ENCODE results near the gene RAB11FIP5. TPM values are rescaled to one million over a fixed set of nuclear protein-coding genes. Genes with fewer than 3 reads are reported as not detected.

The RAB11FIP5 gene
- total and polyA plus RNA-seq, 9 of the 15 experiments (the other 6 are each of a cell fraction or from before 2014, with no cell fraction given), result 1.7 to 14.4 (median 6.4) TPM

DNA sequence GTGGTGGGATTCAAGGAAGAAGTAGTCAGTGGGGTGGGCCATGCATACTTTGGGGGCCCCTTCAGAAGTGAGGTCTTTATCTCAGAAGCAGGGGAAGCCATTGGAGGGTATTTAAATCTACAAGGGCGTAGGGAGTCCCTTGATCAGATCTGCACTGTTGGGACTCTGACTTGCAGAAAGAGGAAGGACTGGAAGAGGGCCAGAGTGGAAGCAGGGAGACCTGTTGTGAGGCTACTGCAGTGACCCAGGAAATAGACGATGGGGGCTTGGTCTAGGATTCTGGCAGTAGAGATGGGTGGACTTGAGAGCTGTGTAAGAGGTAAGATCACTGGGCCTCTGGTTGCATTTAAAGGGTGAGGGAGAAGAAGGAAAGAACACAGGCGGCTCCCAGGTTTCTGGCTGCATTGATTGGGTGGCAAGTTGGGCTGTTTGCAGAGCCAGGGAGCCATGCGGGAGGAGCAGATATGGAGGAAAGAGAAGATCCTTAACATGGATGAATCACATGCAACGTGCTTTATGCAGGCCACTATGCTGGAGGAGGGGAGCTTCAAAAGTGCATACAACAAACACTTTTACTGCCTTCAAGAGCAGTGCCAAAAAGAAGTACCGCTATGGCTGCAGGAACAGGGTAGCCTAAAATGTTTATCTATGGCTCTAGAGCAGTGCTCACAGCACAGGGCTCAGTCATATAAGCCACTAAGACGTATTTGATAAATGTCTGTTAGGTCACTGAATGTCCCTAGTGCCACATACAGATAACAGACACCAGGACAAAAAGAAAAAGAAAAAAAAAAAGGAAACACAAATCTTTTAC is 43.5 kb downstream of the RAB11FIP5 start (continued):
- TF ChIP-seq, protein P1, sequence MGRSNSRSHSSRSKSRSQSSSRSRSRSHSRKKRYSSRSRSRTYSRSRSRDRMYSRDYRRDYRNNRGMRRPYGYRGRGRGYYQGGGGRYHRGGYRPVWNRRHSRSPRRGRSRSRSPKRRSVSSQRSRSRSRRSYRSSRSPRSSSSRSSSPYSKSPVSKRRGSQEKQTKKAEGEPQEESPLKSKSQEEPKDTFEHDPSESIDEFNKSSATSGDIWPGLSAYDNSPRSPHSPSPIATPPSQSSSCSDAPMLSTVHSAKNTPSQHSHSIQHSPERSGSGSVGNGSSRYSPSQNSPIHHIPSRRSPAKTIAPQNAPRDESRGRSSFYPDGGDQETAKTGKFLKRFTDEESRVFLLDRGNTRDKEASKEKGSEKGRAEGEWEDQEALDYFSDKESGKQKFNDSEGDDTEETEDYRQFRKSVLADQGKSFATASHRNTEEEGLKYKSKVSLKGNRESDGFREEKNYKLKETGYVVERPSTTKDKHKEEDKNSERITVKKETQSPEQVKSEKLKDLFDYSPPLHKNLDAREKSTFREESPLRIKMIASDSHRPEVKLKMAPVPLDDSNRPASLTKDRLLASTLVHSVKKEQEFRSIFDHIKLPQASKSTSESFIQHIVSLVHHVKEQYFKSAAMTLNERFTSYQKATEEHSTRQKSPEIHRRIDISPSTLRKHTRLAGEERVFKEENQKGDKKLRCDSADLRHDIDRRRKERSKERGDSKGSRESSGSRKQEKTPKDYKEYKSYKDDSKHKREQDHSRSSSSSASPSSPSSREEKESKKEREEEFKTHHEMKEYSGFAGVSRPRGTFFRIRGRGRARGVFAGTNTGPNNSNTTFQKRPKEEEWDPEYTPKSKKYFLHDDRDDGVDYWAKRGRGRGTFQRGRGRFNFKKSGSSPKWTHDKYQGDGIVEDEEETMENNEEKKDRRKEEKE (IDR thresholded peaks at IDR 0.05; ENCODE audit: borderline replicate concordance in 1 of 2, control insufficient read depth in 1 of 2, low read depth in 2 of 2, low read length in 1 of 2), result no peak
- TF ChIP-seq, protein P2, sequence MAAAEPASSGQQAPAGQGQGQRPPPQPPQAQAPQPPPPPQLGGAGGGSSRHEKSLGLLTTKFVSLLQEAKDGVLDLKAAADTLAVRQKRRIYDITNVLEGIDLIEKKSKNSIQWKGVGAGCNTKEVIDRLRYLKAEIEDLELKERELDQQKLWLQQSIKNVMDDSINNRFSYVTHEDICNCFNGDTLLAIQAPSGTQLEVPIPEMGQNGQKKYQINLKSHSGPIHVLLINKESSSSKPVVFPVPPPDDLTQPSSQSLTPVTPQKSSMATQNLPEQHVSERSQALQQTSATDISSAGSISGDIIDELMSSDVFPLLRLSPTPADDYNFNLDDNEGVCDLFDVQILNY (CRISPR knock-in tag; IDR thresholded peaks at IDR 0.05), result no peak
- TF ChIP-seq CBX2 (IDR thresholded peaks at IDR 0.05; ENCODE audit: insufficient read depth, low read length, poor library complexity, severe bottlenecking) (no peak), MTA2 (IDR thresholded peaks at IDR 0.05; ENCODE audit: low read depth) (no peak), NFRKB (IDR thresholded peaks at IDR 0.05; ENCODE audit: low read depth) (0 out of 2 replicates have a peak, but pooled peaks have one; percentile 38), PHB (CRISPR knock-in tag; IDR thresholded peaks at IDR 0.05) (no peak), CBX3 (IDR thresholded peaks at IDR 0.05; ENCODE audit: borderline replicate concordance in 1 of 2, low read length in 2 of 2) (no peak), ZNF263 (CRISPR knock-in tag; IDR thresholded peaks at IDR 0.05; ENCODE audit: borderline replicate concordance) (peak; percentile 20; the same call in 1 of the 2 replicates), CBFA2T2 (conservative IDR thresholded peaks at IDR 0.05) (peak; percentile 71), ZNF707 (CRISPR knock-in tag; conservative IDR thresholded peaks at IDR 0.05) (no peak), ZNF592 (IDR thresholded peaks at IDR 0.05) (no peak), NR1H2 (CRISPR knock-in tag; IDR thresholded peaks at IDR 0.05) (no peak), ZNF57 (CRISPR knock-in tag; IDR thresholded peaks at IDR 0.05) (no peak), ASH1L (IDR thresholded peaks at IDR 0.05; ENCODE audit: borderline replicate concordance, low read depth, partially characterized antibody) (no peak), BACH1 (tag; IDR thresholded peaks at IDR 0.05) (no peak), XRCC4 (IDR thresholded peaks at IDR 0.05; ENCODE audit: extremely low read depth, insufficient read depth, insufficient read length) (no peak), MITF (IDR thresholded peaks at IDR 0.05) (no peak), FOXK2 (conservative IDR thresholded peaks at IDR 0.05 in 1 of 2, IDR thresholded peaks at IDR 0.05 in 1 of 2; ENCODE audit: low read depth in 2 of 2) (no peak)
